HG03025 (cell line): ENCODE data around the gene EGLN2.
"Not testable (repeated sequence)": the region's sequence is repeated elsewhere in the genome, so short reads cannot be mapped to it uniquely, and the experiment has no call there.

Experiments used
- ATAC-seq: cut with Tn5 transposase; IDR thresholded peaks from one replicate; pipeline ENCODE4 v1.9.1; 2021; ENCODE audit warnings: mild to moderate bottlenecking, moderate library complexity; ENCODE audit not compliant: unreplicated experiment, low FRiP score

Gene EGLN2

DNA sequence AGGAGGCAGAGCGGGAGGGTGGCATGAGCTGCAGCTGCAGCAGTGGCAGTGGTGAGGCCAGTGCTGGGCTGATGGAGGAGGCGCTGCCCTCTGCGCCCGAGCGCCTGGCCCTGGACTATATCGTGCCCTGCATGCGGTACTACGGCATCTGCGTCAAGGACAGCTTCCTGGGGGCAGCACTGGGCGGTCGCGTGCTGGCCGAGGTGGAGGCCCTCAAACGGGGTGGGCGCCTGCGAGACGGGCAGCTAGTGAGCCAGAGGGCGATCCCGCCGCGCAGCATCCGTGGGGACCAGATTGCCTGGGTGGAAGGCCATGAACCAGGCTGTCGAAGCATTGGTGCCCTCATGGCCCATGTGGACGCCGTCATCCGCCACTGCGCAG is 2.0 kb downstream of the EGLN2 start:
- no peak for ATAC-seq

DNA sequence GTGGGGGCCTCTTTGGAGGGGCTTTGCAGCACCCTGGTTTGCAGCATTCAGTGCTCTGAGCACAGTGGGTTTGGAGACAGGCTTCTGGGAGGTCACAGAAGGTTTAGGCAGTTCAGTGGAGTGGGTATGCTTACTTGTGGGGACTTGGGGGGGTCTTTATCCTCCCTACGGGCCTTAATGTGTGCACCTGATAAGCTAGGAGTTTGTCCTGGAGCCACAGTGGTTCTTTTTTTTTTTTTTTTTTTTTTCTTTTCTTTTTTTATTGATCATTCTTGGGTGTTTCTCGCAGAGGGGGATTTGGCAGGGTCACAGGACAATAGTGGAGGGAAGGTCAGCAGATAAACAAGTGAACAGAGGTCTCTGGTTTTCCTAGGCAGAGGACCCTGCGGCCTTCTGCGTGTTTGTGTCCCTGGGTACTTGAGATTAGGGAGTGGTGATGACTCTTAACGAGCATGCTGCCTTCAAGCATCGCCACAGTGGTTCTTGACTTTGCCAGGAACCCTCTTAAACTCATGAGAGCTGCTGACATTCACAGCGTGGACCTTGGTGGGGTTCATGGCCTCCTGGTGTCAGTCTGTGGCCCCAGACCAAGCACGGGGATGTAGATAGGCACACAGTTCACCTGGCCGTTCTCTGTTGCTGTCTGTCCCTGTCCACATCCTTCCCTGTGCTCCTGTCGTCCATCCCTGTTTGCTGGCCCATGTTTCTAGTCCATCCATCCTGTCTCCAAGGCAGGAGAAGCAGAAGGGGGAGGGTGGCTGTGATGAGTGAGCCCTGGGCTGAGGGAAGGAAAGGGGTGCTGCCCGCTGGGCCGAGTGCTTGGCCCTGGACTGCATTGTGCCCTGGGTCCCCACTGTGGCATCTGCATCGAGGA is 2.7 kb downstream of the EGLN2 start:
- no peak for ATAC-seq

- ATAC-seq, result no peak
Observed at GRCh38 chr19:40802300-40803169, 3.5 kb downstream of the EGLN2 start.

- no peak for ATAC-seq
Observed at GRCh38 chr19:40803170-40803856, 4.3 kb downstream of the EGLN2 start.

- ATAC-seq, result no peak
Observed at GRCh38 chr19:40803857-40804782, 5.1 kb downstream of the EGLN2 start.

DNA sequence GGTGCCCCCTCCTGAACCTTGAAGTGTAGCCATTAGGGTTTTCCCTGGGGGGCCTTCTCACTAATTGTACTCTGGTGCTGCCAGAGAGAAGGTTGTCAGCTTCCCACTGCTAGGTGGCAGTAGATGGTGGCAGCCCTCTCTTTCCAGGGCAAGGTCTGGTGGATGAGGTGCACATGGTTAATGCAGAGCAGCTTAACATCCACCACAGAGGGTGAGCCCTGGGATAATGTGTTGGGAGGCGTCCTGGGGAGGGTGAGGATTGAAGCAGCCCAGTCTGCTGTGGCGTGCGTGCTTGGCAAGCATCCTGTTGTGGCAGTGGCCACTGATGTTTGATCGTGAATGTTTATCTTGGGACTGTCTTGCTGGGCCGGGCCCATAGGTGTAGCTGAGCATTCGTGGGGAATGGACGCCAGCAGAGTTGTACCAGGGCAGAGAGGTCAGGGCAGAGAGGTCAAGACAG is 5.8 kb downstream of the EGLN2 start:
- ATAC-seq, result no peak

DNA sequence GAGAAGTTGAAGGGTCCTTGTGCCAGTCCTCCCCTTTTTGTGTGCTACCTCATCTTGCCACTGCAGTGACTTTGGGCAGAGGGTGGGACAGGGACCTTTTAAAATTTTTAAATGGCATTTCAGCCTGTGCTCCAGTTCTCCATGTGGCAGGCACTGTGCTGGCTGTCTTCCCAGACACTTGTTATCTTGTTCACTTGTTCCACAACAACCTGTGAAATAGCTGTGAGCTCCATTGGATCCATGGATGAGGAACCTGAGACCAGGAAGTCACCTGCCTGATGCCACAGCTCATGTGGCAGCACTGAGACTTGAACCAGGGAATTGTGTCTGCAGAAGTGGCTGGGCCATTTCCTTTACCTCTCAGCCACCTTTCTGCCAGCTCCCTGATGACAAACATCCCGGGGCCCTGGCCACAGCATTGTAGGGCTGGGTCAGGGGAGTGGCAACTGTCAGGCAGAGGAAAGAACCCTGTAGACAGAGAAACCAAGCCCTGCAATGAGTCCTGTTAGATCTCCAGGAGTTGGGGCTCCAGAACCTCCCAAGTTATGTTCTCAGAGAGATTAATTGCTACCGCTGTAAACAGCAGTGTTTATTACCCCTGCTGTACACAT is 6.4 kb downstream of the EGLN2 start:
- no peak for ATAC-seq

- no peak for ATAC-seq
Observed at GRCh38 chr19:40806423-40807146, 7.6 kb downstream of the EGLN2 start.

- no peak for ATAC-seq
Observed at GRCh38 chr19:40807147-40808020, 8.4 kb downstream of the EGLN2 start.

DNA sequence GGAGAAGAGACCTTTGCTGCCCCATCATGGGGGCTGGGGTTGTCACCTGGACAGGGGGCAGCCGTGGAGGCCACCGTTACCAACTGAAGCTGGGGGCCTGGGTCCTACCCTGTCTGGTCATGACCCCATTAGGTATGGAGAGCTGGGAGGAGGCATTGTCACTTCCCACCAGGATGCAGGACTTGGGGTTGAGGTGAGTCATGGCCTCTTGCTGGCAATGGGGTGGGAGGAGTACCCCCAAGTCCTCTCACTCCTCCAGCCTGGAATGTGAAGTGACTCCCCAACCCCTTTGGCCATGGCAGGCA is 9.0 kb downstream of the EGLN2 start:
- ATAC-seq, result no peak

DNA sequence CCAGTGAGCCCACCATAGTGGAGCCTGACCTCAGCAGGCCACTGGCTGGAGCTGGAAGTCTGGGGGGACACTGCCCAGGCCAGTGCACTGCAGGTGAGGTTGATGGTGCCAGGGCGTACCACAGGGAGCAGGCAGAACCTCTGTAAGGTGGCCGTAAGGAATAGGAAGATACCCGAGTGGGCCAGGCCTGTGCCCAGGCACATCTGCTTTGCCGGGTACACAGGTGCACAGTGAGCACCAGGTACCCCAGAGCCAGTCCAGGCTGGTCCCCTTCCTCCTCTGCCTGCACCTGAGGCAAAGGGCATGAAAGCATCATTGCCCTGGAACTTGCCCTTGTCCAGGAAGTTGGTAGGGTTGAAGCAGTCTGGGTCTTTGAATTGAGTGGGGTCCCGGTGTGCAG is 9.5 kb downstream of the EGLN2 start:
- ATAC-seq, result no peak

DNA sequence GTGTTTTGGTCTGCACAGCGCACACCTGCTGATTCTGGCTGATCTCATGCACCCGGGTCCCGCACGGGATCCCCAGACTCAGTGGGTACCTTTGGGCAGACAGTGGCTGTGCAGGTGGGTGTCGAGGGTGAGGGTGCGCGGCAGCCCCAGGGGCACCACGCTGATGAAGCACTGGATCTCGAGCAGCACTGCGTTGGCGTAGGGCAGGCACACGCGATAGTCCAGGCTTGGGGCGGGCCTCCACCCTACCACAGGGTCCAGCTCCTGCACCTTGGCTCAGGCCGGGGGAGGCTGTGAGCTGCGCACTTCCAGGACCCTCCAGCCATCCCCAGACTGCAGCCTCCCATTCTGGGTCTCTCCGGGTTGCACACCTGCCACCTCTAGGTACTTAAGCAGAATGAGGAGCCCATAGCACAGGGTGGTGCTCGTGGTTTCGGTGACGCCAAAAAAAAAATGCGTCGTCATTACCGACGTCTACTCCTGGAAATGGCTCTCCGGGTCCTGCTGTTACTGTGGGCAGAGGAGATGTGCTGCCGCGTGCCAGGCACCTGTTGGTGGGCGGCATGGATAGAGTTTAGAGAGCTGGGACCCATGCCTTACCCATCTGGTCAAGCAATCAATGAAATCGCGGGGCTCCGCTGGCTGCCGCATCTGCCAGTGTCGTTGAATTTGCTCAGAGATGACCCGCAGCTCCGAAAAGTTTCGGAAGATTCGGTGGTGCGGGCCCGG is 10.5 kb downstream of the EGLN2 start:
- no peak for ATAC-seq

DNA sequence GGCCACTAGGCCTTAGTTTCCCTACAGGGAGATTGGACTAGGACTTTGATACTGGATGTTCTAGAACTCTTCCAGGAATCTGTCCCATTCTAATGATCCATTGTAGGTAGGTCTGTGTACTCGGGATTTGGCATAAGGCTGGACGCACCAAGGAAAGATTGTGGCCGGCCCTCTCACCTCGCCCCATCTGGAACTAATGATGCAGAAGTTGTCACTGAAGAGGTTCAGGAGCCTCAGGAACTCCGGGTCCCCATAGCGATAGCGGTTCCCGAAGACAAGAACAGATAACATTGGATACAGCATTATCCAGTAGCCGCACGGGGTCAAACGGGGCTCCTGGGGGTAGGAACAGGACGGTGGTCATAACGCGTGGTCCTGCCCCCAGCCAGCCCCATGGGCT is 11.2 kb downstream of the EGLN2 start:
- no peak for ATAC-seq

- not testable (repeated sequence) for ATAC-seq
Observed at GRCh38 chr19:40810649-40811408, 11.8 kb downstream of the EGLN2 start.

DNA sequence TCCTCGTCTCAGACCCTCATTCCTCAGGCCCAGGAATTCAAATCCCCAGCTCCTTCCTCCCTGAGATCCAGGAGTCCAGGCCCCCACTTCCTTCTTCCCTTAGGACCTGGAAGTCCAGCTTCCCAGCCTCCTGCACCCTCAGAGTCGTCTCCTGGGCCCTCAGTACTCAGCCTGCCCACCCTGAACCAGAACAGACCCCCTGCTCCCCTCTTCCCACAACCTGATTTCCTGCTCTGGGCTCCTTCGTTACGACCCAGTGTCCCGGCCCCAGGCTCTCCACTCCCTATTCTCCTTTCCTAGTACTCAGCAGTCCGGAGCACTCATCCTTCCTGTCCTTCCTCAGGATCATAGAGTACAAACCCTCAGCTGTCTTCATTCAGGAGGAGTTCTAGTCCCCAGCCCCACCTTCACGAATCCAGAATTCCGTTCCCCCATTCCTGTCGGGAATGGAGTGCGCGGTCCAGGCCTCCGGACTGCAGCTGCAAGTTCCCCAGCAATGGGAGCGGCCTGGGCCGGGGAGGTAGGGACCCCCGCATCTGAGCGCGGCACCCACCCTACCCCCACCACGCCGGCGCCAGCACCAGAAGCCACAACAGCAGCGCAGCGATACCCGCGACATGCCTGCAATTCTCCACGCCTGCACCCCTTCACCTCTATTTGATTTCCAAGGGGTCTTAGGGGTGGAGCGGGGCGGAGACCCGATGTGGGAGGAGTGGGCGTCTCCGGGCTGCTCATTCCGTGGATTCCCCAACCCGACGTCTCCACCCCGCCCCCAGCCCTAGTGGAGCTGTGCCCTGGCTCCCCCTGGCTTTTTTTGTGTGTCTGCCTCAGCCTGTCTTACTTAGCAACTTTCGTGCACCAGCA is 12.7 kb downstream of the EGLN2 start:
- ATAC-seq, result no peak

GRCh38 chr19:40812571-40812970 is 13.6 kb downstream of the EGLN2 start:
- ATAC-seq, result not testable (repeated sequence)
